SK-N-SH (cell line): ENCODE data around the gene ACSBG1.

Experiments used
- CHD2 ChIP-seq: fragments of 150-350 bp; IDR thresholded peaks from 2 replicates; pipeline ENCODE4 v1.6.1; 2018; ENCODE audit warnings: low read length; ENCODE audit not compliant: partially characterized antibody
- EP300 ChIP-seq, 2 experiments: IDR thresholded peaks; 2 replicates each; pipeline versions ENCODE4 v1.4.0 to v1.6.1; 2012; ENCODE audit warnings: borderline replicate concordance in 1 of 2, low read depth in 1 of 2, low read length in 1 of 2
- EZH2phosphoT487 ChIP-seq: fragments of 200-600 bp; sonication (generic); IDR thresholded peaks from 2 replicates; pipeline ENCODE4 v1.6.1; 2017; ENCODE audit warnings: low read depth, mixed run types, mild to moderate bottlenecking, antibody characterized with exemption, moderate library complexity, borderline replicate concordance
- FOSL2 ChIP-seq: IDR thresholded peaks from 2 replicates; pipeline ENCODE4 v1.4.0; 2012; ENCODE audit warnings: low read depth, mild to moderate bottlenecking, moderate library complexity, borderline replicate concordance
- MXI1 ChIP-seq: IDR thresholded peaks from 2 replicates; pipeline ENCODE4 v1.6.1; 2012; ENCODE audit warnings: mild to moderate bottlenecking, low read depth, low read length, improper control_type of control experiment
- RAD21 ChIP-seq: IDR thresholded peaks from 2 replicates; pipeline ENCODE4 v1.6.1; 2012; ENCODE audit warnings: mild to moderate bottlenecking, low read length
- RCOR1 ChIP-seq: fragments of 150-350 bp; IDR thresholded peaks from 2 replicates; pipeline ENCODE4 v1.6.1; 2017; ENCODE audit warnings: antibody characterized with exemption, low read length
- RFX5 ChIP-seq: IDR thresholded peaks from 2 replicates; pipeline ENCODE4 v1.6.1; 2012; ENCODE audit warnings: mild to moderate bottlenecking, improper control_type of control experiment, low read length
- SMC3 ChIP-seq: IDR thresholded peaks from 2 replicates; pipeline ENCODE4 v1.6.1; 2012; ENCODE audit warnings: low read depth, low read length, improper control_type of control experiment
- TAF1 ChIP-seq: IDR thresholded peaks from 2 replicates; pipeline ENCODE4 v1.6.1; 2012; ENCODE audit warnings: low read depth, mild to moderate bottlenecking, low read length, moderate library complexity, borderline replicate concordance
- TEAD4 ChIP-seq: IDR thresholded peaks from 2 replicates; pipeline ENCODE4 v1.4.0; 2012; ENCODE audit warnings: mild to moderate bottlenecking, borderline replicate concordance; ENCODE audit not compliant: insufficient read depth
- USF1 ChIP-seq: IDR thresholded peaks from 2 replicates; pipeline ENCODE4 v1.4.0; 2012; ENCODE audit warnings: low read depth, borderline replicate concordance
- USF2 ChIP-seq: fragments of 150-350 bp; IDR thresholded peaks from 2 replicates; pipeline ENCODE4 v1.6.1; 2017; ENCODE audit warnings: antibody characterized with exemption, low read length, low read depth, borderline replicate concordance
- TF ChIP-seq, protein P1 (sequence below): fragments of 200-600 bp; sonication (generic); IDR thresholded peaks from 2 replicates; pipeline ENCODE4 v1.6.1; 2017; ENCODE audit warnings: antibody characterized with exemption, mild to moderate bottlenecking, moderate library complexity

- TF ChIP-seq SMC3 (no peak), EP300 (IDR thresholded peaks at IDR 0.05; ENCODE audit: borderline replicate concordance in 1 of 2, low read depth in 1 of 2, low read length in 1 of 2) (no peak), CHD2 (no peak), USF1 (no peak), USF2 (no peak), EZH2phosphoT487 (no peak), RCOR1 (no peak), RAD21 (no peak), FOSL2 (no peak), MXI1 (no peak), RFX5 (no peak), TEAD4 (no peak), TAF1 (no peak)
- TF ChIP-seq, protein P1, sequence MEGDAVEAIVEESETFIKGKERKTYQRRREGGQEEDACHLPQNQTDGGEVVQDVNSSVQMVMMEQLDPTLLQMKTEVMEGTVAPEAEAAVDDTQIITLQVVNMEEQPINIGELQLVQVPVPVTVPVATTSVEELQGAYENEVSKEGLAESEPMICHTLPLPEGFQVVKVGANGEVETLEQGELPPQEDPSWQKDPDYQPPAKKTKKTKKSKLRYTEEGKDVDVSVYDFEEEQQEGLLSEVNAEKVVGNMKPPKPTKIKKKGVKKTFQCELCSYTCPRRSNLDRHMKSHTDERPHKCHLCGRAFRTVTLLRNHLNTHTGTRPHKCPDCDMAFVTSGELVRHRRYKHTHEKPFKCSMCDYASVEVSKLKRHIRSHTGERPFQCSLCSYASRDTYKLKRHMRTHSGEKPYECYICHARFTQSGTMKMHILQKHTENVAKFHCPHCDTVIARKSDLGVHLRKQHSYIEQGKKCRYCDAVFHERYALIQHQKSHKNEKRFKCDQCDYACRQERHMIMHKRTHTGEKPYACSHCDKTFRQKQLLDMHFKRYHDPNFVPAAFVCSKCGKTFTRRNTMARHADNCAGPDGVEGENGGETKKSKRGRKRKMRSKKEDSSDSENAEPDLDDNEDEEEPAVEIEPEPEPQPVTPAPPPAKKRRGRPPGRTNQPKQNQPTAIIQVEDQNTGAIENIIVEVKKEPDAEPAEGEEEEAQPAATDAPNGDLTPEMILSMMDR: no peak
Observed at GRCh38 chr15:78229431-78230406, 4.6 kb downstream of the ACSBG1 start.
